ENCODE measurements around the gene ALDH9A1.

GRCh38 chr1:165697881-165698760, at the start of gene ALDH9A1:
- TF ChIP-seq, protein P1, sequence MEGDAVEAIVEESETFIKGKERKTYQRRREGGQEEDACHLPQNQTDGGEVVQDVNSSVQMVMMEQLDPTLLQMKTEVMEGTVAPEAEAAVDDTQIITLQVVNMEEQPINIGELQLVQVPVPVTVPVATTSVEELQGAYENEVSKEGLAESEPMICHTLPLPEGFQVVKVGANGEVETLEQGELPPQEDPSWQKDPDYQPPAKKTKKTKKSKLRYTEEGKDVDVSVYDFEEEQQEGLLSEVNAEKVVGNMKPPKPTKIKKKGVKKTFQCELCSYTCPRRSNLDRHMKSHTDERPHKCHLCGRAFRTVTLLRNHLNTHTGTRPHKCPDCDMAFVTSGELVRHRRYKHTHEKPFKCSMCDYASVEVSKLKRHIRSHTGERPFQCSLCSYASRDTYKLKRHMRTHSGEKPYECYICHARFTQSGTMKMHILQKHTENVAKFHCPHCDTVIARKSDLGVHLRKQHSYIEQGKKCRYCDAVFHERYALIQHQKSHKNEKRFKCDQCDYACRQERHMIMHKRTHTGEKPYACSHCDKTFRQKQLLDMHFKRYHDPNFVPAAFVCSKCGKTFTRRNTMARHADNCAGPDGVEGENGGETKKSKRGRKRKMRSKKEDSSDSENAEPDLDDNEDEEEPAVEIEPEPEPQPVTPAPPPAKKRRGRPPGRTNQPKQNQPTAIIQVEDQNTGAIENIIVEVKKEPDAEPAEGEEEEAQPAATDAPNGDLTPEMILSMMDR (IDR thresholded peaks at IDR 0.05; ENCODE audit: low read depth, low read length, poor library complexity, severe bottlenecking), result peak; percentile 64
- no peak for TF ChIP-seq EZH2phosphoT487 (IDR thresholded peaks at IDR 0.05; ENCODE audit: borderline replicate concordance, low read length)

Measured in DOHH2 (cell line).